ENCODE data around the gene AGMAT.
A peak's percentile ranks its signal among the peaks of the same experiment; 100 is the strongest.

Gene AGMAT

GRCh38 chr1:15524283-15525049 is 60.4 kb downstream of the AGMAT start:
- peak; percentile 99 for DNase-seq (ENCODE audit: low spot score)

- DNase-seq (ENCODE audit: low spot score) = no peak
Observed at GRCh38 chr1:15524021-15524282, 60.9 kb downstream of the AGMAT start, which contains the start of gene CASP9. Gene CASP9 (minus strand): TSS chr1:15524215. CDS start chr1:15524200, 15 bp downstream.

GRCh38 chr1:15523104-15524020 is 61.5 kb downstream of the AGMAT start:
- no peak for DNase-seq (ENCODE audit: low spot score)

GRCh38 chr1:15522551-15522950 is 62.3 kb downstream of the AGMAT start:
- DNase-seq (ENCODE audit: low spot score) = no peak
